ENCODE measurements around the gene OR52M1. TPM values are rescaled to one million over a fixed set of nuclear protein-coding genes. Genes with fewer than 3 reads are reported as not detected.

Gene OR52M1
- total and polyA plus RNA-seq, 12 donors: not detected

- no peak for DNase-seq
- H3K4me3 ChIP-seq: no peak overlapping the region
- no peak for ATAC-seq
- H3K27me3 ChIP-seq: peaks cover 0 to 14% (median 0%) of the 10 kb centered on the region in 7 donors
- no peaks in the 10 kb centered on the region for H3K9me3 ChIP-seq
- no peaks in the 10 kb centered on the region for H3K4me1 ChIP-seq
- intact Hi-C loops (cut with DNase I): loop anchor here in 3 of 10 donors (2.0 to 5.0 kb wide), 2 partner anchors 354 kb away; no protein-coding TSS in a partner anchor
- TF ChIP-seq CTCF (IDR thresholded peaks at IDR 0.05): no peak
- WGBS, 2 donors: 30 to 46% methylated on average over 1 of the region's 1 CpG
- no peak overlapping the region for H3K27ac ChIP-seq
- H3K36me3 ChIP-seq: no peaks in the 10 kb centered on the region
These were observed 3.9 kb upstream of the OR52M1 start for GRCh38 chr11:4541071-4541470.

- no peaks in the 10 kb centered on the region for H3K36me3 ChIP-seq
- intact Hi-C loops (cut with DNase I): loop anchor here in 2 of 10 donors (5.0 kb wide), 1 partner anchor 356 kb away; no protein-coding TSS in a partner anchor
- H3K4me1 ChIP-seq: no peaks in the 10 kb centered on the region
- no peak overlapping the region for H3K4me3 ChIP-seq
- DNase-seq (no peak), ATAC-seq (no peak)
- no peak for TF ChIP-seq CTCF (IDR thresholded peaks at IDR 0.05)
- no peaks in the 10 kb centered on the region for H3K9me3 ChIP-seq
- H3K27me3 ChIP-seq: peaks cover 0 to 14% (median 0%) of the 10 kb centered on the region in 7 donors
- H3K27ac ChIP-seq: no peak overlapping the region
These were observed 1.4 kb upstream of the OR52M1 start for GRCh38 chr11:4543561-4543960.

- H3K27me3 ChIP-seq: peaks cover 0 to 3% (median 0%) of the 10 kb centered on the region in 7 donors
These were observed 1.9 kb downstream of the OR52M1 start for GRCh38 chr11:4546878-4547277.

GRCh38 chr11:4547416-4547815, 2.4 kb downstream of the OR52M1 start:
- Histone ChIP-seq H3K4me1 (no peaks in the 10 kb centered on the region), H3K27ac (no peak overlapping the region), H3K27me3 (no peaks in the 10 kb centered on the region), H3K4me3 (no peak overlapping the region), H3K9me3 (peaks cover 0 to 25% (median 6%) of the 10 kb centered on the region in 11 donors), H3K36me3 (no peaks in the 10 kb centered on the region)
- intact Hi-C loops (cut with DNase I): no loop called here
- WGBS, 2 donors: 67% methylated on average over 4 of the region's 4 CpGs
- no peak for TF ChIP-seq CTCF (IDR thresholded peaks at IDR 0.05)
- ATAC-seq (no peak), DNase-seq (no peak)

More at GRCh38 chr11:4546878-4547277, 1.9 kb downstream of the OR52M1 start:
- no peak overlapping the region for H3K27ac ChIP-seq
- intact Hi-C loops (cut with DNase I): no loop called here
- DNase-seq (no peak), ATAC-seq (no peak)
- H3K4me1 ChIP-seq: no peaks in the 10 kb centered on the region
- H3K36me3 ChIP-seq: no peaks in the 10 kb centered on the region
- H3K9me3 ChIP-seq: peaks cover 0 to 24% (median 6%) of the 10 kb centered on the region in 11 donors
- TF ChIP-seq CTCF (IDR thresholded peaks at IDR 0.05): no peak
- no peak overlapping the region for H3K4me3 ChIP-seq
- 71 to 85% methylated on average over 1 of the region's 1 CpG for WGBS, 2 donors

All from heart right ventricle (tissue), 16 donors.